SIG-M5 treated with dmso at 0.1 percent for 504 hours (cell line): ENCODE data around the gene TRAIP.
A peak's percentile ranks its signal among the peaks of the same experiment; 100 is the strongest.

Experiments used
- DNase-seq: peaks from one replicate; lab custom pipeline; 2025; ENCODE audit not compliant: unreplicated experiment; lab: John Stamatoyannopoulos, UW

The TRAIP gene

GRCh38 chr3:49876567-49876966 is 20.2 kb upstream of the TRAIP start:
- DNase-seq, result no peak

GRCh38 chr3:49873623-49874022 is 17.3 kb upstream of the TRAIP start:
- no peak for DNase-seq

DNA sequence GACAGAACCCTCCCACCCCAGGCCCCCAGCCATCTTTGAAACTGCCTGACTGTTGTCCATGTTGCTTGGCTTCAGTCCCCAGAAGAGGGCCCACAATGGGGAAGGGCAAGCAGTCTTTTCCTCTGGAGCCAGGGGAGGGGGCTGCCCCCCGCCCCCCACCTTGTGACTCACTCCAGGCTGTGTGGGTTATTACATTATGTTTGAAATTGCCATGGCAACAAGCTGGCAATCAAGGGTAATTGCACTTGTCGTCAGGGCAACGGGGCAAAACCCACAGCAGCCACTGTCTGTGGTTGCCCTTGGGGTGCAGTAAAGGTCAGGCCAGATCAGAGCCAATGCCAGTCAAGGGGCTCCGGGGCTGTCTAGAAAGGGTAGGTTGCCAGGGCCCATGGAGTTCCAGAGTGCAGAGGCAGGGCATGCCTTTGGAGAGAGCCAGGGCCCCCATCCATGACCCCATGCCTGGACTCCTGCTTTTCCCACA is 16.5 kb upstream of the TRAIP start:
- peak; percentile 20 for DNase-seq

GRCh38 chr3:49871531-49872153 is 15.3 kb upstream of the TRAIP start:
- no peak for DNase-seq

GRCh38 chr3:49869525-49870126 is 13.3 kb upstream of the TRAIP start, which contains the start of gene CAMKV:
Gene CAMKV, minus strand, starts transcription at chr3:49869906. Its CDS starts 7,518 bp downstream, at chr3:49862388.
- DNase-seq, result peak; percentile 46

- DNase-seq, result no peak
Measured at GRCh38 chr3:49868862-49869466, 12.6 kb upstream of the TRAIP start.

DNA sequence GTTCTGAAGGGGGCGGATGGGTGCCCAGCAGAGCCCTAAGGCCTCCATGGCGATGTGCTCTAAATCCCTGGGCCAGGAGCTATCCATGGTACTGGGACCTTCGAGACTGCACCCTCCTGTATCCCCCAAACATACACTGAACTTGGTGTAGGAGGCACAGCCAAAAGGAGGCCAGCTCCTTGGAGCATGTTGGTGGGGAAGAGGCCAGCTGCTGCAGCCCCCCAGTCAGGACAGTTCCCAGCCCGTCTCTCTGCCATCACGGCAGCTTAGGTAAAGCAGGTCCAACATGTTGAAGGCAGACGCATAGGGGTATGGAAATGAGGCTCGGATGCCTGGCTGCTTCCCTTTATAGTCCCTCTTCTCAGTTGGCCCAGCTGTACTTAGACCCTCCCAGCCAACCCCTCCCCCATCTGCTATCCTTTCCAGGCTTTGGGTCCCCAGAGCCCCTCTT is 11.5 kb upstream of the TRAIP start:
- peak; percentile 61 for DNase-seq

DNA sequence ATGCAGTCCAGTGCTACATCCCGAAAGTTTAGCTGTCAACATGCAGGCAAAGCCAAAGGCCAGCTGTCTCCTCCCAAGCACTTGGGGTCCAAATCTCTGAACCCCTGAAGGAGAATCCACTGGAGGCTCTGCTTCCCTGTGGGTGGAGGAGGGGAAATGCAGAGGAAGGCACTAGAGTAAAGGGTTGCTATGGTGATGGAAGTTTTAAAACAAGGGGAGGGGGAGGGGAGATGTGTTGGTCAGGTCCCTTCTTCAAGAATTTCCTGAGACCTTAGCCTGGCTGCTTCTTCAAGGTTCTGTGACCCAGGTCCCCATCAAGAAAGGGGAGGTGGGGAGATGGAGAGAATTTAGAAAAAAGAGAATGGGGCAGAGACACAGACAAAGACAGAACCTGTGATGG is 11.0 kb upstream of the TRAIP start:
- no peak for DNase-seq

GRCh38 chr3:49865198-49865784 is 8.9 kb upstream of the TRAIP start:
- DNase-seq, result no peak

GRCh38 chr3:49864505-49864904 is 8.1 kb upstream of the TRAIP start:
- DNase-seq, result no peak

DNA sequence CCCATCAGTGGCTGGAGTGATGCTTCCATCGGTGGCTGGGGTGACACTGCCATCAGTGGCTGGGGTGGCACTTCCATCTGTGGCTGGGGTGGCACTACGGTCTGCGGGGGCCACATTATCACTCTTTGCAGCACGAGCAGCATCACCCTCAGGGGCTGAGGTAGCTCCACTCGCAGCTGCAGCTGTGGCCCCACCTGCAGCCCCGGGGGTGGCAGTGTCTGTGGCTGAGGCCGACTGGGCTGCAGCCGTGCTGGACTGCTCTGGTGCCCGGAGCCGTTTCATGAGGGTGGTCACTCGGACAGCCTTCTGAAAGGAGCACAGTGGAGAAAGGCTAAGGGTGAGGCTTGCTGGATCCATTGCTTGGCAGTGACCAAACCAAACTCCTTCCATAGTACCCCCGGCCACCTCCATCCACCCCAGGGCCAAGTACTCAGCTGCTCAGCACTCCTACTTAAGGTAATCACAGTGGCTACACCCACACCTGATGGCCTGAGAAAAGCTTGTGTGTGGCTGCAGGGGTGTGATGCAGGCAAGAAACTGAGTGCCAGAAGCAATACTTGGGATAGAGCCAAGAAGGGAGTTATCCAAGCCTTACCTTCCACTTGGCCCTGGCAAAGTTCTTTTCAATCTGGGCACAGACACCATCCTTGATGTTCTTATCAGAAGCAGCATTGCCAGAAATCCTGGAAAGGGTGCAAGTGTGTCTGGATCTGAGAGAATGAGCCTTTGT is 3.4 kb upstream of the TRAIP start:
- DNase-seq, result no peak

DNA sequence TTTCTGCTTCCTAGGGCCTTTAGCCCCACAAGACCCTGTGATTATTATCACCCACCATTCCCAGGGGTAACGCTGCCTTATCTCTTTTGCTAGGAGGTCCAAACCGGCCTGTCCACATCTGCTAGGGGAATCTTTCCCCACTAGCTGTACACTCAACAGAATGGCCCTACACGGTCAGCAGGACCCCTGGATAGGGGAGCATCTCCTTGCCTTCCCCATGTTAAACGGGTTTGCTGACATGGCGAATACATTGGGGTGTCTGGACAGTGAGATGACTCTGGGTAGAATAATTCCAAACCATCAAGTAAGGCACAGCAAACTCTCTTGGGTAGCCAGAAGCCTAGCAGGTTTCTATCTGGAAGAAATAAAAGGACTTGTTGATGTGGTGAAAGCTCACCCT is 702 bp downstream of the TRAIP start:
- DNase-seq, result no peak

GRCh38 chr3:49845694-49846093 is 10.7 kb downstream of the TRAIP start:
- no peak for DNase-seq

DNA sequence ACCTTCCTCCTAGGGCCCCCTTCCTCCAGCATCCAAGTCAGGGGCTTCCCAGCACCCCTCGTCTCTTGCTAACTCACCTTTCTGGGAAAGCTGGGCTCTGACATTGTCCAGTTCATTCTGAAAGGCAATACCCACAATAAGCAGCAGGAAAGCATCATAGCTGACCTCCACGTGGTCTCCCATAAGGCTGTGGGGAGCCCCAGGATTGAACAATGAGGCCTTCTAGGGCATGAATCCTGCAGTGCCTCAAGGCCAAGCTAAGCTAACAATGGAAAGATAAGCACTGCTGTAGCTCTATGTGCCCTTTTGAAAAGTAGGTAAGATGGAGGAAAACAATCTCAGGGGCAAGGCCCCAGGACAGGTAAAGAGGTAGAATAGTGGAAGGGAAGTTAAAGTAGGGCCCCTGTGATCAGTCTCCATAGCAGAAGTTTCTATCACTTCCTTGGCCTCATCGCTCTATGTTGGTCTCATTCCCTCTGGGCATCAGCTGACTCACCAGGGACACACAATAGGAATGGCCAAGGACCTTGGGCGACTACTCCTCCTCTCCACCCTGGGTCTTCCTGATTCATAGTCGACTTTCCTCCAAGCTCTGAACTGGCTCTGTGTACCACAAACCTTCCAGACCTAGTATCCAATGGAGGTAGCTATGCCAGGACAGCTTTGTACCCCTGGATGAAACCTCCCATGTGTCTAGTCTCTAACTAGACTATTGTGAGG is 11.7 kb downstream of the TRAIP start:
- DNase-seq, result no peak

DNA sequence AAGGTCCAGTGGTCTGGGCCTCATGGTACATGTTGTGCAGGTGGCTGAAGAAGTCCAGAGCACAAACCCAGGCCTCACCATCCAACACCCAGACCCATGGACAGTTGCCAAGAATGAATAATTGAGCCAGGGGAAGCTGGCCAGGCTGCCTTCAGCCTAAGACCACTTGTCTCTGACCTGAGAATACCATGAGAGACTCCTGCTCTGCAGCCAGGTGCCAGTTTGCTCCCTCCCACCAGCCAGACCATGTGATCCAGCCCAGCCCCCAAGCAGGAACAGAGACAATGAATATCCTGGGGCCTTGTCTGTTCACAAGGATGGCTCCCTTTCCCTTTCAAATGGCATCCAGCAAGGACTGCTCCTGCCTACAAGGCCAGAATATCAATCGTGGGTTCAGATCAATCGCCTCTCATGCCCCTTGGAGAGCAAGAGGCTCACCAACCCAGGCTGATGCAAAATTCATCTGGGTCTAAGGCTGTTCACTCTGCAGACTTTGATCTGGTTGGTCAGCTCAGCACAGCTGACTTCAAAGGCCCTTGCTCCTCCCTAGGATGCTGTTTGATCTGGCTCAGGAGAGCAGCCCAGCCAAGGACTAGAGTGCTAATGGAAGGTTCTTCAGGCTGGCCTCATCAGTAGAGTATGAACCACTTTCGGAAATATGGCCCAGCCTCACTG is 13.4 kb downstream of the TRAIP start:
- DNase-seq, result no peak

GRCh38 chr3:49841806-49842205 is 14.6 kb downstream of the TRAIP start:
- DNase-seq, result no peak

GRCh38 chr3:49841126-49841696 is 15.2 kb downstream of the TRAIP start:
- peak; percentile 18 for DNase-seq

- DNase-seq, result no peak
Measured at GRCh38 chr3:49840388-49840787, 16.0 kb downstream of the TRAIP start.

GRCh38 chr3:49839193-49839809 is 17.1 kb downstream of the TRAIP start:
- DNase-seq, result peak; percentile 73
